AG04449 (cell line): ENCODE measurements around the gene ADAMTS6.
A peak's percentile ranks its signal among the peaks of the same experiment; 100 is the strongest.

Experiments
- CTCF ChIA-PET: fragments of 350-600 bp; formaldehyde crosslinking; extraction: SDS; loops from one replicate; lab custom pipeline; 2021; ENCODE audit warnings: antibody characterized with exemption; lab: Yijun Ruan, JAX
- POLR2A ChIA-PET: fragments of 400-600, 350-600 bp; formaldehyde crosslinking; extraction: SDS; loops from one replicate; lab custom pipeline; 2020; ENCODE audit warnings: antibody characterized with exemption, inconsistent platforms; lab: Yijun Ruan, JAX
- DNase-seq: peaks from one replicate; pipeline ENCODE4 v3.0.0-alpha.2; 2010; ENCODE audit warnings: low read depth, low spot score
- H3K4me3 ChIP-seq: 2 replicates; pipeline ENCODE4 v1.5.1; 2011; ENCODE audit warnings: low read depth, mild to moderate bottlenecking, control low read depth, low read length
- TF ChIP-seq, protein P1 (sequence below): IDR thresholded peaks from one replicate; pipeline ENCODE4 v1.5.1; 2011; ENCODE audit warnings: mild to moderate bottlenecking, moderate library complexity, low read length, control low read depth, inconsistent platforms; ENCODE audit not compliant: insufficient read depth; ENCODE audit errors: missing control alignments

ADAMTS6 gene

DNA sequence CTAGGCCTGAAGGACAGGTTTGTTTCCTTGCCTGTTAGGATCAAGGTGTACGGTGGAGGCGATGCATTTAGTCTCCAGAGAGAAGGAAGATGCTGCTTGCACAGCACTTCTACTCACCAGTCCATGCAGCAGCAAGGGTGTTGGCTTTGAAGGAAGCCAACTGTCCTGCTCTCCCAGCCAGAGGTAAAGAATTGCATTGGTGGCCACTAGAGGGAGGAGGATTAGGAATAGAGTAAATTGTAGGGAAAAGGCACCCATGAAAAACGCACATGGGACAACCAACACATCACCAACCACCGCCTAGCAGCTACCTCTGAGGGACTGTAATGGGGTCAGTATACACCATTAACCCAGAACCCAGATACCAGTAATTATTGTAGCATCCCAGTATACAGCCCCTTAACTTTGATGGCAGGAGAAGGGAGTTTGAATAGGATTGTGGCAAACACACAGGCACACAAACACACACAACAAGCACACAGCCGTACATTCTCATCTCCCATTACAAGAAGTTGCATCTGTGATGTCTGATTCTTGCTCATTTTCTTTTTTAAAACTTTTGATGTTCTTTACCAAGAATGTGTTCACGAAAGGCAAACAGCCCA, 267.7 kb downstream of the ADAMTS6 start:
- TF ChIP-seq, protein P1, sequence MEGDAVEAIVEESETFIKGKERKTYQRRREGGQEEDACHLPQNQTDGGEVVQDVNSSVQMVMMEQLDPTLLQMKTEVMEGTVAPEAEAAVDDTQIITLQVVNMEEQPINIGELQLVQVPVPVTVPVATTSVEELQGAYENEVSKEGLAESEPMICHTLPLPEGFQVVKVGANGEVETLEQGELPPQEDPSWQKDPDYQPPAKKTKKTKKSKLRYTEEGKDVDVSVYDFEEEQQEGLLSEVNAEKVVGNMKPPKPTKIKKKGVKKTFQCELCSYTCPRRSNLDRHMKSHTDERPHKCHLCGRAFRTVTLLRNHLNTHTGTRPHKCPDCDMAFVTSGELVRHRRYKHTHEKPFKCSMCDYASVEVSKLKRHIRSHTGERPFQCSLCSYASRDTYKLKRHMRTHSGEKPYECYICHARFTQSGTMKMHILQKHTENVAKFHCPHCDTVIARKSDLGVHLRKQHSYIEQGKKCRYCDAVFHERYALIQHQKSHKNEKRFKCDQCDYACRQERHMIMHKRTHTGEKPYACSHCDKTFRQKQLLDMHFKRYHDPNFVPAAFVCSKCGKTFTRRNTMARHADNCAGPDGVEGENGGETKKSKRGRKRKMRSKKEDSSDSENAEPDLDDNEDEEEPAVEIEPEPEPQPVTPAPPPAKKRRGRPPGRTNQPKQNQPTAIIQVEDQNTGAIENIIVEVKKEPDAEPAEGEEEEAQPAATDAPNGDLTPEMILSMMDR, result peak; percentile 36
- ChIA-PET POLR2A (no interaction called here), CTCF (interaction anchor here (0.9 to 1.1 kb wide), 3 partner anchors 8 to 26 kb away, joined by 3 to 5 read pairs (median 3); no protein-coding TSS in a partner anchor)
- no peak for DNase-seq
- no peak overlapping the region for H3K4me3 ChIP-seq

DNA sequence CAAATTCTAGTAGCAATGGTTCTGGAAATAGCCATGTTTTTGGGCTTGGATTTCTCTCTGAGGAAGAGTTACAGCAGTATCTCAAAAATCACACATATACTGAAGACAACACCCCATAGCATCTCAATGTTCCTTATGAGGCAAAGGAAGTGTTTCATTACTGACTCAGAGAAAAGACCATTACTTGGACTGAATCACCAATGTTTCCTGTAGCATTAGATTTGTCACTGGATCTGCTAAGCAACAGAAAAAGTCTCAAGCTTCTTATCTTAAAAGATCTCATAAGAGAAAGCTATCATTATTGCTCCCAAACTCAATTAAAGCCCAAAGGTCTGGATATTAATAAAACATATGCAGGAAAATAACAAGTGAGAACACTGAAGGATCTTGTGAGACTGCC, 272.4 kb downstream of the ADAMTS6 start:
- TF ChIP-seq, protein P1, result no peak
- peak; percentile 85 for DNase-seq
- ChIA-PET POLR2A (interaction anchor here (1.0 kb wide), 1 partner anchor 171 kb away, joined by 4 read pairs; no protein-coding TSS in a partner anchor), CTCF (interaction anchor here (1.0 kb wide), 1 partner anchor 109 kb away, joined by 3 read pairs; no protein-coding TSS in a partner anchor)
- H3K4me3 ChIP-seq, result no peak overlapping the region

DNA sequence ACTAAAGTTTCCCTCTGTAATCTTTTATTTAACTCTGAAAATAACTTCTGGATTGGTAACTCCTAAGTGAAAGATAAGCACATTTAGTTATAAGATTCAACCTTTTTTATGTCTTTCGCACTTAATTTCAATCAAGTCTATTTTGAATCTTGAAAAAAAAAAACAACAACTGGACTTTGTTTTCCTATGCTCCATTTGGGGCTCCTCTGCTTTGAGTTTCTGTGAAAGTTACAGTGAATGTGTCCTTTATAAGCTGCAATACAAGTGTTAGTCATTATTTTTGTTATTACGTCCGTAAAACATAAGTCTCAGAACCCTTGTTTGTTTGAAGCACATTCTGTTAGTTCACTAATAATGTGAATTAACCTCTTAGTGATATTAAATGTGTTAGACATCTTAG, 276.8 kb downstream of the ADAMTS6 start:
- POLR2A ChIA-PET, result no interaction called here
- TF ChIP-seq, protein P1, result no peak
- CTCF ChIA-PET, result interaction anchor here (1.3 kb wide), 1 partner anchor 9 kb away, joined by 5 read pairs; no protein-coding TSS in a partner anchor
- H3K4me3 ChIP-seq, result no peak overlapping the region
- DNase-seq, result no peak

- DNase-seq, result peak; percentile 80
- H3K4me3 ChIP-seq, result no peak overlapping the region
- TF ChIP-seq, protein P1, result no peak
- ChIA-PET POLR2A (no interaction called here), CTCF (no interaction called here)
Observed at GRCh38 chr5:65203746-65204145, 278.0 kb downstream of the ADAMTS6 start.

DNA sequence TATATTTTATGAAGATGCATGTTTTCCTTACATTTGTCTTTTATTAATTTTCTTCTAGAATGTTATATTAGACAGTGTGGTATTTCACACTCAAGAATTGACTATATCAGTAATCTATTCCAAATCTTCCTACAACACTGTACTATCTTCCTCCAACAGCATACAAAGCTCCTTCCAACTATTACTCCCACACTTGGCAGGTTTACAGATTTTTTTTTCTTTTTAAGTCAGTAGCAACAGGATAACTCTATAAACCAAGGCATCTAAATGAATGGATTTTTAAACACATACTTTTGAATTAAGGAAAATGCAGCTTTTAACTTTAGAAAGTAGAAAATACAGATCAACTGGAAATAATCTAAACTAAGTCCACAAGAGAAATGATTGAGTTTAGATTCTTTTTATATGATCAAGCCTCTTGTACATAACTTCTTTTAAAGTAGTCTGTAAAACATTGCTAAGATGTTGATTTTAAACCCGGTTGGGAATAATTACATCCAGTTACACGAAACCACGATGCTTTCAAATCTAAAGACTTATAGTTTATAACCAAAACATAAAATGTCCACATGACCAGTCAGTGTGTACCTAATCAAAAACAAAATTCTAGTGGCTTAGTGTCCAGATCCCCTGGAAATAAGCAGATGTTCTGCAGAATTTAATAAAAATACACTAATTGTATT, 281.6 kb downstream of the ADAMTS6 start:
- DNase-seq, result peak; percentile 52
- TF ChIP-seq, protein P1, result no peak
- ChIA-PET POLR2A (interaction anchor here (1.5 kb wide), 1 partner anchor 280 kb away, joined by 5 read pairs; no protein-coding TSS in a partner anchor), CTCF (interaction anchor here (0.7 to 1.4 kb wide), 4 partner anchors 19 to 282 kb away, joined by 3 to 4 read pairs (median 3); partner anchors contain the start of gene ADAMTS6)
- no peak overlapping the region for H3K4me3 ChIP-seq
